ENCODE data around the gene ARHGAP4.

Gene ARHGAP4

GRCh38 chrX:153925739-153926551, at the start of gene ARHGAP4:
TSS of gene ARHGAP4 (minus strand) at chrX:153926264. CDS start at chrX:153926202, 62 bp downstream.
- TF ChIP-seq, protein P1, sequence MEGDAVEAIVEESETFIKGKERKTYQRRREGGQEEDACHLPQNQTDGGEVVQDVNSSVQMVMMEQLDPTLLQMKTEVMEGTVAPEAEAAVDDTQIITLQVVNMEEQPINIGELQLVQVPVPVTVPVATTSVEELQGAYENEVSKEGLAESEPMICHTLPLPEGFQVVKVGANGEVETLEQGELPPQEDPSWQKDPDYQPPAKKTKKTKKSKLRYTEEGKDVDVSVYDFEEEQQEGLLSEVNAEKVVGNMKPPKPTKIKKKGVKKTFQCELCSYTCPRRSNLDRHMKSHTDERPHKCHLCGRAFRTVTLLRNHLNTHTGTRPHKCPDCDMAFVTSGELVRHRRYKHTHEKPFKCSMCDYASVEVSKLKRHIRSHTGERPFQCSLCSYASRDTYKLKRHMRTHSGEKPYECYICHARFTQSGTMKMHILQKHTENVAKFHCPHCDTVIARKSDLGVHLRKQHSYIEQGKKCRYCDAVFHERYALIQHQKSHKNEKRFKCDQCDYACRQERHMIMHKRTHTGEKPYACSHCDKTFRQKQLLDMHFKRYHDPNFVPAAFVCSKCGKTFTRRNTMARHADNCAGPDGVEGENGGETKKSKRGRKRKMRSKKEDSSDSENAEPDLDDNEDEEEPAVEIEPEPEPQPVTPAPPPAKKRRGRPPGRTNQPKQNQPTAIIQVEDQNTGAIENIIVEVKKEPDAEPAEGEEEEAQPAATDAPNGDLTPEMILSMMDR (IDR thresholded peaks at IDR 0.05; ENCODE audit: low read length, missing control alignments) = no peak

DNA sequence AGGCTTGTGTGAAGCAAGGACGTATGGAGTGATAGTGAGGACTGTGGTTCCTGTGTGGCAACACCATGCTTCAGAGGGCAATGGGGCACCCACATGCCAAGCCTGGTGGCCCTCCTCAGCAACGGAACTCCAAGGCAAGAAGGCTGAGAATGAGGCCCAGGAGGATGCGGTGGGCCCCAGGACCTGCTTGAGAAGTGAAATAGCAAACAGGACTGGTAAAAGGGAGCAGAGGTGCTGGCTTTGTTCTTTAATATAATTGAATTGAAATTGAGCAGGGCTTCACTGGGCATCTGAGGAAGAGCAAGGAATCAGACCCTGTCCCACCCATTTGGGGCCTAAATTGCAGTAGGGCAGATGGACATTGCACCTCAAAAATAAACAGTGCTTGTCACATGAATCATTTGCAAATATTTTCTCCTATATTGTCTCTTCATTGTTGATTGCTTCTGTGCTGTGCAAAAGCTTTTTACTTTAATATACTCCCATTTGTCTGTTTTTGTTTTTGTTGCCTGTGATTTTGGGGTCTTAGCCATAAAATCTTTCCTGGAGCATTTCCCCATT, 48.7 kb upstream of the ARHGAP4 start:
- TF ChIP-seq, protein P1 (IDR thresholded peaks at IDR 0.05; ENCODE audit: low read length, missing control alignments) = no peak
- DNase-seq (ENCODE audit: low read depth) = no peak
- no peak overlapping the region for H3K4me3 ChIP-seq (replicated peaks; ENCODE audit: low read depth, low read length)

More at GRCh38 chrX:153925739-153926551, at the start of gene ARHGAP4:
- DNase-seq (ENCODE audit: low read depth) = no peak
- peak within 1 kb of the TSS; percentile 56 for H3K4me3 ChIP-seq (replicated peaks; ENCODE audit: low read depth, low read length)

DNA sequence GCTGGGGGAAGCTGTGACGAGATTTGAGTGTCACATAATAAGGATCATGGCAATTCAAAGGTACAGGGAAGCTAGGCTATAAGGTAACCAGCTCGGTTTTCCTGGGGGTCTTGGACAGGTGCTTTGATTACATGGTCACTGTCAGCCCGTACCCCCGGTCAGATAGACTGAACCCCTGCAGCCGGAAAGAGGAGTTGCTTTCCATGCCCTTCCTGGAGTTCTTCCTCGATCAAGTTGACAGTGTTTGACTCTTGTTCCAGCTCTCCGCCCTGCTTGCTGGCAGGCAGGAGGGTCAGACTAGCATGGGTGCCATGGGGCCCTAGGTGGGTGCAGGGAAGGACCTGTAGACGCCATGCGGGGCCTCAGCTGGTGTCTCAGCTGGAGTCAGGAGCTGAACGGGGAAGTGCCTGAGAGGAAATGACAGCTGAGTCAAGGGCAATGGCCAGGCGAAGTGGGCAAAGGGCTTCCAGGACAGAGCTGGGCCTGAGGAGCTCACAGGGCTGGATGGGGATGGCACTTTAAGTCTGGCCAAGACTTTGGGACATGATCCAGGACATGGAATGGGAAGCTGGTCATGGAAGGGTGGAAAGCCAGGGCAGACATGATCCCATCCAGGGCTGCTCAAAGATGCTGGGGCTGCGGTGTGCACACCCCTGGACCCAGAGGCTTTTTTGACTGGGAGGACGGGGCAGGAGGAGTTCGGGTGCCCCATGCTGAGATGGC, 48.1 kb upstream of the ARHGAP4 start:
- TF ChIP-seq, protein P1 (IDR thresholded peaks at IDR 0.05; ENCODE audit: low read length, missing control alignments) = no peak
- peak overlapping the region; percentile 89 for H3K4me3 ChIP-seq (replicated peaks; ENCODE audit: low read depth, low read length)
- DNase-seq (ENCODE audit: low read depth) = no peak

DNA sequence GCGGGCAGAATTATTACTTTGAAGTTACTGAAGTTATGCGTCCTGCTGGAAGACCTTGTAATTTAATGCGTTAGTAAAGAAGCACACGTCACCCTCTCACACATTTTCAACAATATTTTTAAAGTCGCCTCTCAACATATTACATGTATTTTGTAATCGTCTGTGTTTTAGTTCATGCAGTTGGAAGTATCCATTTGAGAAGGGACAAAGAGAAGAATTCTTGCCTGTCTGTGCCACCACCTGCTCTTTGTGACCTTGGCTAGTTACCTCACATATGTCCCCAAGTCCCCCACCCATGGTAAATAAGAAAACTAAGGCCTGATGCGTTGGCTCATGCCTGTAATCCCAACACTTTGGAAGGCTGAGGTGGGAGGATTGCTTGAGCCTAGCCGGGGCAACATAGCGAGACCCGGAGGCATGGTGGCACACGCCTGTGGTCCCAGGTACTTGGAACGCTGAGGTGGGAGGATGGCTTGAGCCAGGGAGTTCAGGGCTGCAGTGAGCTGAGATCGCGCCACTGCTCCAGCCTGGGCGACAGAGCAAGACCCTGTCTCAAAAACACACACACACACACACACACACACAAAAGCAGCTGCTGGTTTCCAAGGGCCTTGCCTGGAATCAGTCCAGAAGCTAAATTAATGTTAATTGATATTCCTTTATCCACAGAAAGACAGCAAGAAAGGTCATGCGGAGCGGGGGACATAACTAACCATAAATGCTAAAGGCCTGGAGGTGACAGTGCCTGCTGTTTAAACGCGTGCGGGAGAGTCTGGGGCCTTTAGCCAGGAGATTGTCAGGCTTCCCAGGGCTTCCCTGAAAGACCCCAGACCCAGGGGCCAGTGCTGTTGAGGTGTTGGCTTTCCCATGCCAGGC, 47.3 kb upstream of the ARHGAP4 start:
- TF ChIP-seq, protein P1 (IDR thresholded peaks at IDR 0.05; ENCODE audit: low read length, missing control alignments) = no peak
- DNase-seq (ENCODE audit: low read depth) = no peak
- H3K4me3 ChIP-seq (replicated peaks; ENCODE audit: low read depth, low read length) = peak overlapping the region; percentile 89

- TF ChIP-seq, protein P1 (IDR thresholded peaks at IDR 0.05; ENCODE audit: low read length, missing control alignments) = no peak
- DNase-seq (ENCODE audit: low read depth) = peak; percentile 85
- H3K4me3 ChIP-seq (replicated peaks; ENCODE audit: low read depth, low read length) = peak within 1 kb of the TSS; percentile 89
Observed at GRCh38 chrX:153972368-153973126, 46.5 kb upstream of the ARHGAP4 start, which contains the start of gene TMEM187. TSS of gene TMEM187 (plus strand) at chrX:153972754. CDS start at chrX:153982063, 9,309 bp downstream.
